GM04504 (cell line): ENCODE measurements around the gene GJA9.
"Not testable (repeated sequence)": the region's sequence is repeated elsewhere in the genome, so short reads cannot be mapped to it uniquely, and the experiment has no call there.

Source experiments
- DNase-seq: peaks from one replicate; pipeline ENCODE4 v3.0.0-alpha.2; 2012; ENCODE audit warnings: low read depth

The GJA9 gene

GRCh38 chr1:38881487-38881886, at the start of gene GJA9:
GJA9 (minus strand) TSS chr1:38881587; CDS start chr1:38876098, 5,489 bp downstream.
- DNase-seq = no peak

DNA sequence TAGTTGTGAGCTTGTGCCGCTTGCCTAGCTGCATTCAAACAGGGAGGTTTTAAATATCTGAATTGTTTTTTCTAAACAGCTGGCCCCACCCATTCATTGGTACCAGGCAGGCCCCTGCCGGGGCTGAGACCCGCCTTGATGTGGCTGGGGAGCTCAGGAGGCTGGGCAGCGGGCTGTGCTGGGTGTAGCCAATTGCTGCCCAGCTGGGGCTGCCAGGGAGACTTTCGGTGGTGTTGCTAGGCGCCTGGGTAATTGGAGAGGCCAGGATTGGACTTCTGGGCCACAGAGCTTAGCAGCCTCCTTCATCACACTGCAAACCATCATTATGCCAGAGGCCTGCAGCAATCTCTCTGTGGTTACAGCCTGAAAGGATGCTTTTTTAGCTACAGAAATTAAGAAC, 48.1 kb upstream of the GJA9 start:
- no peak for DNase-seq

DNA sequence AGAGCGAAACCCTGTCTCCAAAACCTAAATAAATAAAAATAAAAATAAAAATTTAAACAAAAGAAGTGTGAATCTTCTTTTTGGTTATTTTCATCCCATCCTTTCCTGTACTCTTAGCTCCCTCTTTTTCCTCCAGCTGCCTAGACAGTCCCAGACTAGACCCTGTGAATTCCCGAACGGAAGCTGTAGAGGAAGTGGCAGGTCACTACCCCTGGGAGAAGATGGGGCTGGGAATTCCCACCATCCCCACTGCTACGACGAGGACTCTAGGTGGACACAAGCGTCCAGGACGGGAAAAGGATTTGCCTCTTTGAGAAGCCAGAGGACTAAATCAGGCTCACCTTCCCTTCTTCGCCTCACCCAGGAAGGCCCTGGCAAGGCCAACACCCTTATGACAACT, 47.7 kb upstream of the GJA9 start:
- DNase-seq = no peak

DNA sequence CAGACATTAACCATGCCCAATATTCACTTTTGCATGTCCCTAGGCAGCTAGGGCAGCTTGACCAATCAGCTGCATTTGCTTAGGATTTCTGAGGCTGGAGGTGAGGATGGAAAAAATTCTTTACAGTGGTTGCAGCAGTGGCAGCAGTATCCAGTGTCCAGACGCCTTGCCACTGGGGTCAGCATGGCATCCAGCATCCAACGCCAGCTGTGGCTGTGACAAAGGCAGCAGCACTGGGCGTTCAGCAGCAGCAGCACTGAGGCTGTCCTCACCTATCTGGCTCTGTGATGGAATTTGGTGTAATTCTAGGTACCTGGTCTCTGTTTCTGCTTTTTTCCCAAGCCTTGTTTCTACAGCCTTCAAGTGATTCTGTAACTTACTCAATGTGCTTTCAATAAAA, 44.7 kb upstream of the GJA9 start:
- DNase-seq = no peak

DNA sequence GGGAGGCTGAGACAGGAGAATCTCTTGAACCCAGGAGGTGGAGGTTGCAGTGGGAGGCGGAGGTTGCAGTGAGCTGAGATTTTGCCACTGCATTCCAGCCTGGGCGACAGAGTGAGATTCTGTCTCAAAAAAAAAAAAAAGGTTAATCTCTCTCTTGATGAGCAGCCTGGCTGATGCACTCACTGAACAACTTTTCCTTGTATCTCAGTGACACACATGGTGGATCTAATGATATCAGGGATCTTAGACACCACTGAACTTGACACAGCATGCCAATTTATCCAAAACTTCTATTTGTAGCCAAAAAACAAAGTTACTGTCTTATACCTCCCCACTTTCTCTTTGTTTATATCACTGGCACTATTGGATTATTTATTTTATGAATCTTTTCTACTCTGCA, 44.0 kb upstream of the GJA9 start:
- DNase-seq = no peak

GRCh38 chr1:38923607-38924006, 42.2 kb upstream of the GJA9 start:
- DNase-seq = no peak

- no peak for DNase-seq
These were observed 37.7 kb upstream of the GJA9 start for GRCh38 chr1:38919130-38919529.

DNA sequence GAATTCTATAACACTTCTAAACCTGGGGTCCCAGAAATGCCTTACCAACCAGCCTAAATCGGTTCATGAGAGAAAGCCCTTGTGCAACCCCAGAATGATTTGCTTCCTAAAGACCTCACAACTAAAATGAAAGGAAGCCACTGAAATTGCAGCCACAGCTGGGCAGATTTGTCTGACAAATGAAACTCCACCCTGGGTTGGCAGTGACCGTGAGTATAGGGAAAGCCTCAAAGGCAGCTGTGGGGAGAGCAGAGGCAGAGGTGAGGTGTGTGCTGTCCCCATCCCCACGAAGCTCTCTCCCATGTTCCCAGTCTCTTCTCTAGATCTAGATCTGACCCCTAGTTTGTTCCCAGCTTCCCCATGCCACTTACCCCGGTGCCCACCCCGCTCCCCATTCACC, 37.2 kb upstream of the GJA9 start:
- no peak for DNase-seq

DNA sequence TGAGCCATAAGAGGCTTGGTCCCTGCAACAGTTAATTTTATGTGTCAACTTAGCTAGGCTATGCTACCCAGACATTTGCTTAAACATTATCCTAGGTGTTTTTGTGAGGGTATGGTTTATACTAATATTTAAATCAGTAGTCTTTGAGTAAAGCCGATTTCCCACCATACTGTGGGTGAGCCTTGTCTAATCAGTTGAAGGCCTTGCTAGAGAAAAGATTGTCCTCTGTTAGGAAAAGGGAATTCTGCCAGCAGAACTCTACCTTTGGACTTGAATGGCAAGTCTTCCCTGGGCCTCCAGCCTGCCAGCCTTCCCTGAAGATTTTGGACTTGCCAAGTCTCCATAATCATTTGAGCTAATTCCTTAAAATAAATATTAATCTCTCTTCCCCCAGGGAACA, 36.4 kb upstream of the GJA9 start:
- DNase-seq = no peak

DNA sequence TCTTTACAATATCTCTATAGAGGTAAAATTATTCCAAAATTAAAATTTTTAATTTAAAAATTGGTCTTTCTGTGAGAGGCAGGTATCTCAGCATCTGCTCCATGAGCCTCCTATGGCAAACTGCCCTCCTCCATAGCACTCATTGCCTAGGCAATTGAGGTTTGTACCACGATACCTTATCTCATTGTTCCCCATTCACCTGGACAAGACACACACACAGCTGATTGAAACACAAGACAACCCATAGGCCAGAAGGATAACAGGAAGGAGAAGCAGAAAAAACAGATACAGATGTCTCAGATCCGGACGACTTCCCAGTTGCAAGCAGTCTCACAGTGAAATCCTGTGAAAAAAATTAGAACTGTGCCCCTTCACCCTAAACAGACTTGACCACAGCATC, 36.0 kb upstream of the GJA9 start:
- no peak for DNase-seq

GRCh38 chr1:38915352-38915948, 34.1 kb upstream of the GJA9 start:
- DNase-seq = no peak

DNA sequence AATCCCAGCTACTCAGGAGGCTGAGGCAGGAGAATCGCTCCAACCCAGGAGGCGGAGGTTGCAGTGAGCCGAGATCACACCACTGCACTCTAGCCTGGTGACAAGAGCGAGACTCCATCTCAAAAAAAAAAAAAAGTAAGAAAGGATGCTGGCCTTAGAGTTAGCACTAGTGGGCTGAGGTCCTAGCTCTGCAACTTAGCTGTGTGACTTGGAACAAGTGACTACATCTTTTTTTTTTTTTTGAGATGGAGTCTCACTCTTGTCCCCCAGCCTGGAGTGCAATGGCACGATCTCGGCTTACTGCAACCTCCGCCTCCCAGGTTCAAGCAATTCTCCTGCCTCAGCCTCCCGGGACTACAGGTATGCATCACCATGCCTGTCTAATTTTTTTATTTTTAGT, 33.5 kb upstream of the GJA9 start:
- DNase-seq = not testable (repeated sequence)

DNA sequence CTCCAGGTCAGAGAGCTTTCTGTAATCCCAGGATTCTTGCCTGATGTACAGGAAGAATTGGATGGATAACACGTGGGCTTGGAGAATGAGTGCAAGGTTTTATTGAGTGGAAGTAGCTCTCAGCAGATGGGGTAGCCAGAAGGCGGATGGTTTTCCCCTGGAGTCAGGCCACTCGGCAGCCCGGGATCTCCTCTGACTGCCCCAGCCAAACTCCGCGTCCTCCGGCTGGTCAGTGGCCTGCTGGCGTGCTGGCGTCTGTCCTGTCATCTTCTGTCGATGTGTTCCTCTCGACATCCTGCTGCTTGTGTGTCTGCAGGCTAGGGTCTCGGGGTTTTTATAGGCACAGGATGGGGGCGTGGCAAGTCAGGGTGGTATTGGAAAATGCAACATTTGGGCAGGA, 27.4 kb upstream of the GJA9 start:
- DNase-seq = no peak

- DNase-seq = no peak
These were observed 24.6 kb upstream of the GJA9 start for GRCh38 chr1:38905985-38906384.

DNA sequence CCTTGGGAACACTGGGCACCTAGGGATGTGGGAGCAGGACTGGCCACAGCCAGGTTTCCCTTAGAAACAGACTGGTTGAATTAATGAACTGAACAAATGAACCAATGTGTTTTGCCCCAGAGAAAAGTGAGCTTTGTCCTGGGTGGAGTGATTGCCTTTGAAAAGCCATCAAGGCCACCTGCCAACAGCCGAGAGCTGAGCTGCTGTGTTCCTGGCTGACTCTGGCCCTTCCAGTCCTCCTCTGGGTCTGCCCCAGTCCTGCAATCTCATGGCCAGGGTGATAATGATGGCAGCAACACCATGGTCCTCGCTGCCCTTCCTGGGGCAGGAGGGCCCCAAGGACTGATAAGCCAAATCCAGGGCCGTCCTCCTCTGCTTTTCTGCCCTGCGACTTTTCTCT, 18.2 kb upstream of the GJA9 start:
- no peak for DNase-seq

DNA sequence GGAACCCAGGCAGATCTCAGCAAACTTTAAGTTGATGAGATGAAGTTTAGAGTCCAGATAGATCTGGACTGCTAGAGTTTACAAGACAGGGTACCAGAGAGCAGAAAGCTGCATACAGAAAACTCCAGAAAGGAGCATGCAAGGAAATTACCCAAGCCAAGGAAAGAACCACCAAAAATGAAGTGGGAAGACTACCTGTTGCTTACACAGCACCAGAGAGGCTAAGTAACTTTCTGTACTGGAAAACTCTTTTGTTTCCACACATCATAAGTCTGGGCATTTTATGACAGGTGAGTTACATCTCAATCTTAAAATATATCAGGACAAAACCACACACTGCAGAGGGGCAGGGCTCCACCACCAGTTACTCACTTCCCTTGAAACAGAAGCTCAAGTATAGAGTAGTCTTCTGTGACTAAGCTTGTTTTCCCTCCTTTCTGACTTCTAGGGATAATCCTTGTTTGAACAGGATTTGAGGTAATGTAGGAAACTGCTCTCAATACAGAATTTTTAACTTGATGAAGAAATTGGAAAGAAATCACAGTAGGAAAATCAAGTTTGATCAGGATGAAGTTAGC, 17.4 kb upstream of the GJA9 start:
- no peak for DNase-seq

DNA sequence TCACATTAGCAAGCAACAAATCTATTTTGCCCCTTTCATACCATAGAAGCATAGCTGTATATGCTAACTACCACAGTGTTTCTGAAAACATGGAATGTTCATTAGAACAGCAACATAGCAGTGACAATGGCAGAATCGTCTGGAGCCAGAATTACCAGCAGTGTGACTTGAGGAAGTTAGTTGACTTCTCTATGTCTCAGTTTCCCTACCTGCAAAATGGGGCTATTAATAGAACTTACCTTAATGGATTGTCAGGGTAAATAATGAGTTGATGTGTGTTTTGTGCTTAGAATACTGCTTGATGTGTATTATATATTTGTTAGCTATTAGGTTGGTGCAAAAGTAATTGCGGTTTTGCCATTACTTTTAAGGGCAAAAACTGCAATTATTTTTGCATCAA, 14.8 kb upstream of the GJA9 start:
- DNase-seq = no peak

DNA sequence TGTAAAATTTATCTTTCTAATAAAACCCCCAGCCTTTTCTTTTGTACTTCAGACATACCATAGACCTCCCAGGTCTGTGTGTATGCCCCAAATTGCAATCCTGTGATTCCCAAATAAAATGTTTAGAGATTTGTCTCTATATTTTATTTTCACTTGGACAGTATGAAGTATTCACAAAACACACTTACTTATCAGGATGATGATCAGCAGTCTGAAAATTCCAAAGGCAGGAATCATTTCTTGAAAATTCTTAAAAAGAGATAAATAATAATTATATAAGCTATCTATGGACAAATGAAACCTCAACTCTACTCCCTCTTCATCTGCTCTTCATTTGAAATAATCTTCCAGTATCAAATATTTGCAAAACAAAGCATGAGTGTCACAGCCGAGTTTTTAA, 11.6 kb upstream of the GJA9 start:
- DNase-seq = no peak

- DNase-seq = no peak
These were observed 10.4 kb upstream of the GJA9 start for GRCh38 chr1:38891753-38892152.

GRCh38 chr1:38889589-38889988, 8.2 kb upstream of the GJA9 start:
- no peak for DNase-seq

DNA sequence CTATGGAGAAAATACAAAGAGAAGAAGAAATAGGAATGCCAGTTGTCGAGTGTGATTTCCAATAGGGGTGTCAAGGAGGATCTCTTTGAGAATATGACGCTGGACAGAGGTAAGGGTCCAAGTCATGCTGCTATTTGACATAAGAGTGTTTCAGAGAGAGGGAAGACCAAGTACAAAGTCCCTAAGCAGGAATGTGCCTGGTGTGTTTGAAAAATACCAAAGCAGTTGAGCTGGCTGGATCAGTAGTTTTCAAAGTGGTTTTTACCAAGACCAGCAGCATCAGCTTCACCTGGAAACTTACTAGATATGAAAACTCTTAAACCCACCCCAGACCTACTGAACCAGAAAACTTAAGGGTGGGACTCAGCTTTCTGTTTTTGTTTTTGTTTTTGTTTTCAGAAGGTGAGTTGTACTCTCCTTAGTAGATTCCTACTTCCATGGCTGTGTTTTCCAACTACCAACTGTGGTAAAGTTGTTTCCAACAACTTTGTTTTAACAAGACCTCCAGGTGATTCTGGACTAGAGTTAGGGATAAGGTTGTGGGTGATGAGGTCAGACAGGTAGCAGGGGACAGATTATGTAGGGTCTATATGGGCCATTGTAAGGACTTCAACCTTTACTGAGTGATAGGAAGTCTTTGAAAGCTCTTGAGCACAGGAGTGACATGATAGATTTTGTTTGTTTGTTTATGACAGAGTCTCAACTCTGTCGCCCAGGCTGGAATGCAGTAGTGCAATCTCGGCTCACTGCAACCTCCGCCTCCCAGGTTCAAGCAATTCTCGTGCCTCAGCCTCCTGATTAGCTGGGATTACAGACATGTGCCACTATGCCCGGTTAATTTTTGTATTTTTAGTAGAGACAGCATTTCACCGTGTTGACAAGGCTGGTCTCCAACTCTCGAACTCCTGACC, 7.3 kb upstream of the GJA9 start:
- no peak for DNase-seq

DNA sequence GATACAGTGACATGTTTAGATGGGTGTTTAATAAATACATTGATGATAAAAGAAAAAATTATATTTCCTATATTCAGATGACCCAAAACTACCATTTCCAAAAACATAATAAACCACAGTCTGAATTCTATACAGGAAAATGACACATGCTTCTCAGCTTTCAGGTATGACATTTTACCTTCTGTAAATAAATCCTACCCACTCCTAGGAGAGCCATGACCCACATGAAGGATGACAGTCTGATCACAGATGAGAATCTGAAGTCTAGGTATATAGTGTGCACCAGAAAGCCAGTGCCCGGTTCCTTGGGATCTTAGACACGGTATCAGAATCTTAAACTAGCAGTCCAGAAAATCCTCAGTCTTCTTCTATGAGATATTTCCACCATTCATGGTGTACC, 3.7 kb upstream of the GJA9 start:
- no peak for DNase-seq

DNA sequence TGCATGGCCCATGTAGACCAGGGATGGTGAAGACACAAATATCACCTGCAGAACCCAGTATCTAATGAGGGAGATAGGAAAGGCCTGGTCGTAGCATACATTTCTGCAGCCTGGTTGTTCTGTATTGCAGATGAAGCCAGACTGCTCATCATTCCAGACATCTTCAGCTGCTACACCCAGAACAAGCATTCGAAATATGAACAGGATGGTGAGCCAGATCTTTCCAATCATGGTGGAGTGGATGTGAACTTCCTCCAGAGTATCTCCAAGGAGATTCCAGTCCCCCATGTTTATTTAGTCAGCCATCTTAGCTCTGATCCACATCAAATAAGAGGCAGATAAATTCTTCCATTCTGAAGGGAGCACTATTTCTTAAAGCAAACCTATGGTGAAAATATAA, 5.6 kb downstream of the GJA9 start:
- no peak for DNase-seq
